Putamen (tissue), 1 donor: Measurements from ENCODE around the gene CCDC74A.
"Not testable (repeated sequence)": the region's sequence is repeated elsewhere in the genome, so short reads cannot be mapped to it uniquely, and the experiment has no call there.

Source experiments
- DNase-seq: peaks from one replicate; pipeline ENCODE4 v3.0.0-alpha.2; 2016; ENCODE audit warnings: low spot score

CCDC74A gene

GRCh38 chr2:131566371-131566770, 38.7 kb downstream of the CCDC74A start:
- no peak for DNase-seq

- DNase-seq, result no peak
Measured at GRCh38 chr2:131567891-131568290, 40.2 kb downstream of the CCDC74A start.

- DNase-seq, result not testable (repeated sequence)
Measured at GRCh38 chr2:131568401-131568800, 40.7 kb downstream of the CCDC74A start.

GRCh38 chr2:131572175-131572574, 44.5 kb downstream of the CCDC74A start:
- no peak for DNase-seq

- DNase-seq, result no peak
Measured at GRCh38 chr2:131577812-131578211, 50.1 kb downstream of the CCDC74A start.

GRCh38 chr2:131580187-131580586, 52.5 kb downstream of the CCDC74A start:
- no peak for DNase-seq
